Stimulated activated CD4-positive, alpha-beta T cell treated with anti-CD3 and anti-CD28 coated beads, Interleukin-1b, Interleukin-23, amount 100 ng/mL, for 24 hours (primary cell): ENCODE data around the gene TAS1R1.

ENCODE experiments used
- DNase-seq, 4 experiments: peaks; one replicate each; pipeline ENCODE4 v3.0.0-alpha.2; 2020; ENCODE audit warnings: low read depth in 4 of 4, low spot score in 1 of 4

Gene TAS1R1

DNA sequence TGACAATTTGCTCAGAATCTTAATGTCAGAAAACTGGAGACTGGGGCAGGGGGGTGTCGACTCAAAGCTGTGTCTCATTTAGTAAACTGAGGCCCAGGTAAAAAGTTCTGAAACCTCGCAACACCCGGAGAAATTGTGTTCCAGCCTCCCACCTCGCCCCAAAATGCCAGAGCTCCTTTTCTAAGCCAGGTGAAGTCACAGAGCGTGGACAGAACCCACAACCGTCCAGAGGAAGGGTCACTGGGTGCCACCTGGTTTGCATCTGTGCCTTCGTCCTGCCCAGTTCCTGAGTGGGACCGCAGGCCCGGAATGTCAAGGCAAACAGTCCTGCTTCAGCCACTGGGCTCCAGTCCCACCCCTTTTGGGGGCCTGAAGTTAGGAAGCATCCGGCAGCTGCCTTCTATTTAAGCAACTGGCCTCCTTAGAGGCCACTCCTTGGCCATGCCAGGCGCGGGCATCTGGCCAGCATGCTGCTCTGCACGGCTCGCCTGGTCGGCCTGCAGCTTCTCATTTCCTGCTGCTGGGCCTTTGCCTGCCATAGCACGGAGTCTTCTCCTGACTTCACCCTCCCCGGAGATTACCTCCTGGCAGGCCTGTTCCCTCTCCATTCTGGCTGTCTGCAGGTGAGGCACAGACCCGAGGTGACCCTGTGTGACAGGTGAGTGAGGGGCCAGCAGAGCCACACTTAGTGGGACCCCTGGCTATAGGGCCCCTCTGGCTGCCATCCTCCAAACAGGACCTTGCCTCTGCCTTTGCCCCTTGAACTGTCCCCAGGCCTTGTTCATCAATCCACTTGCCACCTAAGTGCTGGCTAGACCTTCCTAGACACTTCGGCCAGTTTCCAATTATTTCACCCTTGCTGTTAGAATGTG, at the start of gene TAS1R1:
TAS1R1 (plus strand) TSS at position 401 of the 872 bp plus-strand sequence; CDS start at position 468, 67 bp downstream.
- DNase-seq: no peak

GRCh38 chr1:6505367-6506209, 49.5 kb upstream of the TAS1R1 start:
- no peak for DNase-seq

DNA sequence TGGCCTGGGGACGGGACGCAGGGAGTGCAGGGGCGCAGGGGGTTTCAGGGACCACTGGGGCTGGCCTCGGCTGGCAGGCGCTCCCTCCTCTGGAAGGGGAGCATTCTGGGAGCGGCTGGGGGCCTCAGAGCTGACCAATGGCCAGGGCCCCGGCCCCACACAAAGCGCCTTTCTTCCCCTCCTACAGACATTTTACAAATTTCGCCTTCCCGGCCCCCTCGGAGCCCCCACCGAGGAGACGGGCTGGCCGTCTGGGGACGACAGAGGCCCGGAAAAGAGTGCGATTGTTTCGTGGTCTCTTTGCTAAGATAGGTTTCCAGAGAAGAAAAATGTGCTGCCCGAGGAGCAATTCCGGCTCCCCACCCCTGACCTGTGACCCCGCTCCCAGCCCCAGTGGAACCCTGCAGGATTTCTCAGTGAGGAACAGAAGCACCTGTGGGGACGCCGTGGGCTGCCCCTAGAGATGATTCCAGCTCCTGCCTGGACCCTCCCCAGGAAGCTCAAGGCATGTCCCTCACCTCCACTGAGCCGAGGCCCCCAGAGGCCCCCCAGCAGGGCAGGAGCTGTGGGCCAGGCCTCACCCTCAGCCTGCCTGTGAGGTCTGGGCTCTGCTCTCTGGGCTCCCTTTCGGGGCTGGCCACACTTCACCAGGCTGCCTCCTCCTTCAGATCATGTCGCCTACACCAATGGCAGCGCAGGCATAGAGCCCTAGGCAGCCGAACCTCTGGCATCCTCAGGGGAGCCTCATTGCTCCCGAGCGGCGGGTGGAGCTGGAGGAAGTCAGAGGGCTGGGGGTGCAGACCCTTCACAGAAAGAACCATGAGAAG, 48.7 kb upstream of the TAS1R1 start:
- no peak for DNase-seq

DNA sequence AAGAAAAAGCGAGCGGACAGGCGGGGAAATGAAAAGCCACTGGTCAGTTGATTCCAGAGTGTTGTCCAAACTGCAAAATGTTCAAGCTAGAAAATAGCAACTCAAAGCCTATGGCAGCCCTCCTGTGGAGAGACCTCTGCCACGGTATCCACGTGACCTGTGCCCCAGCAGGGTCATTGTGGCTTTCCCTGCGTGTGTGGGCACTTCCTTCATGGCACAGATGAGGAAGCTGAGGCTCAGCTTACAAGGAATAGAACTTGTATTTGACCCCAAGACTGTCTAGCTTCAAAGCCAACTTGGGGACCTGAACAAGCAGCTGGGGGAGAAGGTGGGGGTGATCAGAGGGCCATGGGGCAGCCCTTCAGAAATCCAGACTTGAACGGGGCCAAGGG, 48.1 kb upstream of the TAS1R1 start:
- DNase-seq: no peak

- no peak for DNase-seq
These were observed 47.6 kb upstream of the TAS1R1 start for GRCh38 chr1:6507461-6507911.

- DNase-seq: no peak
These were observed 46.8 kb upstream of the TAS1R1 start for GRCh38 chr1:6508154-6508815.

GRCh38 chr1:6508816-6509189, 46.3 kb upstream of the TAS1R1 start:
- no peak for DNase-seq

DNA sequence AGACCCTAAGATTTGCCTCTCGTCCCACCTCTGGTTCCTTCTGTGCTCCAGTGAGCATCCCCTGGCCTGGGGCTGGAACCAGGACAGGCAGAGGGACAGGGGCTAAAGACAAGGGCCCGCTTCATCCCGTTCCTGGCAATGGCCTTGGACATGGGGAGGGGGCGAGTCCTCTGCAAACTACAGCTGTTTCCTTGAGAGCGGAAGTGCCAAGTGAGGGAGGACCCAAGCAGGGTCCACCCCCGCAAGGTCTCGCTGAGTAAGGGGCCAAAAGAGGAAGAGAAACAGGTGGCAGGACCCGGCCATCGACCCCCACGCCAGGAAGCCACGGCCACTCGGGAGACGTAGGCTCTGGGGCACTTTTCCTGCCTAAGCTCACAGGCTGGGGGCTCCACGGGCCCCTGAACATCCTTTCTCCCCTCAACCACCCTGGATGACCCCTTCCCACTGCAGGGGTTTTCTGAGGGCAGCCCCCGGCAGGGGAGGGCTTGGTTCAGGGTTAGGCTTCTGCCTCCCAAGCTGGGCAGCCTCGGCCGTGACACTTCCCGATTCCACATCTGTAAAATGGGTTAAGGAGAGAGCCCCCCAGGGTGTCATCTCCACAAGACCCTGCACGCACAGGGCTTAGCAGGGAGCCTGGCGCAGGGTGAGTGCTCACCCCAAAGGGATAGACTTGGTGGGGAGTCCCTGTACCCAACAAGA, 45.7 kb upstream of the TAS1R1 start:
- DNase-seq: no peak

DNA sequence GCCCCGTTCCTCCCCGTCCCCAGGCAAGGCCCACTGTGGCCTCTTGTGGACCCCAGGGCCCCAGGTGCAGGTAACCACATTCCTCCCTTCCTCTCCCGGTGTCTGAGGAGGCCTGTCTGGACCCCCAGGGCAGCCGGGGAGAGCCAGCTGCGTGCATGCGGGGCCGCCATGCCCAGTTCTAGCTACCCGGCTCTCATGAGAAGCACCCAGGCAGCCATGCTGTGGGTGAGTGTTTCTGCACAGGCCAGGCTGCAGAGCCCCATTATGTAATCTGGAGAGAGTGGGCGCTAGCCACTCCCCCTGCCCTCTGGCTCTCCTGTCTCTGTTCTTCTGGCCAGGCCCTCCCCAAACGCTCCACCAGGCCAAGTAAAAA, 45.2 kb upstream of the TAS1R1 start:
- no peak for DNase-seq

DNA sequence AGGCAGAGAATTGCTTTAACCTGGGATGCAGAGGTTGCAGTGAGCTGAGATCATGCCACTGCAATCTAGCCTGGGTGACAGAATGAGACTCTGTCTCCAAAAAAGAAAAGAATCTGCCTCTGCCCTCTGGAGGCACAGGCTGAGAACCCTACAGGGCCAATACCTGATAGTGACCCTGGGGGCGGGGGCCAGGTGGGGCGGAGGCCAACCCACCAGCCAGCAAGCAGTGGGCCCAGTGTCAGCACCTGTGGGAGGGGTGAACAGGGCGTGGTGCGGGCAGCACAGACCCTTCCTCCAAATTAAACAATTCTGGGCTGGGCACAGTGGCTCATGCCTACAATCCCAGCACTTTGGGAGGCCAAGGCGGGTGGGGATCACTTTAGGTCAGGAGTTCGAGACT, 44.6 kb upstream of the TAS1R1 start:
- no peak for DNase-seq

- no peak for DNase-seq
These were observed 44.1 kb upstream of the TAS1R1 start for GRCh38 chr1:6511056-6511455.

GRCh38 chr1:6511561-6512244, 43.4 kb upstream of the TAS1R1 start:
- DNase-seq: no peak

- DNase-seq: no peak
These were observed 42.7 kb upstream of the TAS1R1 start for GRCh38 chr1:6512245-6512907.

- DNase-seq: no peak
These were observed 42.2 kb upstream of the TAS1R1 start for GRCh38 chr1:6512908-6513280.

DNA sequence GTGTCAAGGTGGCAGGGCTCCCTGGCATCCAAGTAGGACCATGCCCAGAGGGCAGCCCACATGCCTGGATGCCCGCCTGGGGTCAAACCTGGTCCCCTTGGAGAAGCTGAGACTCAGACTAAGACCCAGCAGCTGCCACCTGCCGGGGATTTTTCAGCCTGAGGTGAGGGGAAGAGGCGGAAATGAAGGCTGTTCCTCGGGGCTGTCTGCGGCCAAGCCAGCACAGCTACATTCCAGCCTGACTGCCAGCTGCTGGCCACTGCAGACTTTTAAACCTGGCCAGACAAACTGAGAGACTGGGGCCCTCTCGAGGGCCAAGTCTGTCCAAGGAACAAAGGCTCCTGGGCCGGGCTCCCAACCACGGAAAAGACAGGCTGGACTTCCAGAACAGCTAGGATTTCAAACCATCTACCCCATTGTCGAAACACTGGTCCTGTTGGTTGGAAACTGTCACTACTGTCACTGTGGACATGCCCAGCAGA, 41.7 kb upstream of the TAS1R1 start:
- no peak for DNase-seq

DNA sequence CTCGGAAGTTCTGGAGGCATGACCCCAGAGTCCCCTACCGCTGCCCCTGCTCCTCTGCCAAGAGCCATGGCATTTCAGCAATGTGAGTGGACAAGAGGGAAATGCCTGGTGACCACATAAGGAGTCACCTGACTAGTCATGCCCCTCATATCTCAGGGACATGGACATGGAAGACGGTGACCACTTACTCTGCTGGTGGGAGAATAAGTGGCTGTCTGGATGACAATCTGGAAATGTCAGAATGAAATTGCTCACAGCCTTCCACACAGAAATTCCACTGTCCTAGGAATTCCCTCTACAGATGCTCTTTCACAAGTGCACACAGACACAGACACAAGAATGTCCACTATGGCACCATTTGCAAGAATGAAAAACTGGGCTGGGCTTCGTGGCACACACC, 39.3 kb upstream of the TAS1R1 start:
- DNase-seq: no peak

GRCh38 chr1:6517435-6517851, 37.7 kb upstream of the TAS1R1 start:
- no peak for DNase-seq

DNA sequence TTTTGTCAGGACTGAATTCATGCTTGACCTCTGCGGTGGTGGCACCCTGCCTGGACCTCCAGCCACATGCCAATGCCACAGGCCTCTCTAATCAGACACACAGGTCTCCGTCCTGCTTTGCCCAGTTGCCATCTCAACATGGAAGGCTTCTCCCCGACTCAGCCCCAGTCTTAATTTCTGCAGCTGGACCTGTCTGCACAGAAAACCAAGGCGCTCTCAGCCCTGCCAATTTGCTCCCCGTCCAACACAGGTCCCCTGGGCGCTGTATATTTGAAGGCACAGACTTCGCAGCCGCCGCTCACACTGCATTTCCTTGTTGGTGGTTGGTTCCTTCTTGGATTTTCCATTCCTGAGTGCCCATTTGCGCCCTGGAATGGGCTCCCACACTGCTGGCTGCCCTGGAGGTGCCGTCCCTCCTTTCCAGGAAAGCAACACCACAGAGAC, 35.6 kb upstream of the TAS1R1 start:
- no peak for DNase-seq
